GF-D8 (cell line): ENCODE measurements around the gene PCK2.
"Not testable (repeated sequence)": the region's sequence is repeated elsewhere in the genome, so short reads cannot be mapped to it uniquely, and the experiment has no call there.

Experiments used
- DNase-seq: peaks from one replicate; lab custom pipeline; 2025; lab: John Stamatoyannopoulos, UW

Gene PCK2

GRCh38 chr14:24095271-24096068 is 1.4 kb downstream of the PCK2 start:
- DNase-seq, result peak; percentile 11

GRCh38 chr14:24096545-24097181 is 2.6 kb downstream of the PCK2 start:
- no peak for DNase-seq

- no peak for DNase-seq
These were observed 4.3 kb downstream of the PCK2 start for GRCh38 chr14:24098229-24098926.

GRCh38 chr14:24098927-24099813 is 5.1 kb downstream of the PCK2 start:
- no peak for DNase-seq

- DNase-seq, result peak; percentile 8
These were observed 6.3 kb downstream of the PCK2 start for GRCh38 chr14:24100197-24100981.

GRCh38 chr14:24100982-24101494 is 6.9 kb downstream of the PCK2 start:
- DNase-seq, result no peak

- no peak for DNase-seq
These were observed 8.4 kb downstream of the PCK2 start for GRCh38 chr14:24102357-24103048.

GRCh38 chr14:24103451-24103850 is 9.3 kb downstream of the PCK2 start:
- DNase-seq, result no peak

- DNase-seq, result not testable (repeated sequence)
These were observed 11.6 kb downstream of the PCK2 start for GRCh38 chr14:24105609-24106239.

- no peak for DNase-seq
These were observed 12.7 kb downstream of the PCK2 start for GRCh38 chr14:24106672-24107271.

GRCh38 chr14:24108336-24108874 is 14.3 kb downstream of the PCK2 start:
- DNase-seq, result no peak

GRCh38 chr14:24110060-24110459 is 15.9 kb downstream of the PCK2 start:
- no peak for DNase-seq

GRCh38 chr14:24110523-24110922 is 16.4 kb downstream of the PCK2 start:
- no peak for DNase-seq

- no peak for DNase-seq
These were observed 19.3 kb downstream of the PCK2 start for GRCh38 chr14:24113379-24113800.

GRCh38 chr14:24113801-24114531 is 19.9 kb downstream of the PCK2 start:
- peak; percentile 90 for DNase-seq

- DNase-seq, result peak; percentile 99
These were observed 20.7 kb downstream of the PCK2 start, which contains the start of the genes DCAF11 and NRL for GRCh38 chr14:24114532-24115421. DCAF11 (plus strand) TSS chr14:24114777; CDS start chr14:24115595, 818 bp downstream. NRL (minus strand) TSS chr14:24114949; CDS start chr14:24082848, 32,101 bp downstream.
